ENCODE data around the gene MYO5B.

DNA sequence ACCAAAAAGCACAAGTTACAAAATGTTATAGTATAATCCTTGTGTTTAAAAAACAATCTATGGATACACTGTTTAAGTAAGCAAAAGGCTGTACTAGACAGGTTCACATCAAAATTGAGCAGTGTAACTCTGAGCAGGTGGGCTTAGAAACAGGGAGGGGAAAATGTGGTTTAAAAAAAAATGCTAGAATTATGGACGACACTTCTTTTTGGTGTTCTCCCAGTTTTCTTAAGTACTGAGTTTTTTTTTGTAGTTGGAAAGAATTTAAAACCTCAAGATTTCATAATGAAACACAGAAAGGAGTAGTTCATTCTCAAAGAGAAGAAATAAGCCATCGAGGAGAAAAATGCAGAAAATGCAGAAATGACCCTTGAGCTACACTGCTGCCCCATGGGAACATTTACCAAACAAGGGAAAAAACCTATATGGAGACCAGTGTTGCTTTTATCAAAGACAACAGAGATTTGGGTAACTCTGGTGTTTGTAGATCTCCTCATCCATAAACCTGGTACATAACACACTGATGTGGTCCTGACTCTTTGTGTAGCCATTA lies 100.7 kb downstream of the MYO5B start:
- TF ChIP-seq, protein P1, sequence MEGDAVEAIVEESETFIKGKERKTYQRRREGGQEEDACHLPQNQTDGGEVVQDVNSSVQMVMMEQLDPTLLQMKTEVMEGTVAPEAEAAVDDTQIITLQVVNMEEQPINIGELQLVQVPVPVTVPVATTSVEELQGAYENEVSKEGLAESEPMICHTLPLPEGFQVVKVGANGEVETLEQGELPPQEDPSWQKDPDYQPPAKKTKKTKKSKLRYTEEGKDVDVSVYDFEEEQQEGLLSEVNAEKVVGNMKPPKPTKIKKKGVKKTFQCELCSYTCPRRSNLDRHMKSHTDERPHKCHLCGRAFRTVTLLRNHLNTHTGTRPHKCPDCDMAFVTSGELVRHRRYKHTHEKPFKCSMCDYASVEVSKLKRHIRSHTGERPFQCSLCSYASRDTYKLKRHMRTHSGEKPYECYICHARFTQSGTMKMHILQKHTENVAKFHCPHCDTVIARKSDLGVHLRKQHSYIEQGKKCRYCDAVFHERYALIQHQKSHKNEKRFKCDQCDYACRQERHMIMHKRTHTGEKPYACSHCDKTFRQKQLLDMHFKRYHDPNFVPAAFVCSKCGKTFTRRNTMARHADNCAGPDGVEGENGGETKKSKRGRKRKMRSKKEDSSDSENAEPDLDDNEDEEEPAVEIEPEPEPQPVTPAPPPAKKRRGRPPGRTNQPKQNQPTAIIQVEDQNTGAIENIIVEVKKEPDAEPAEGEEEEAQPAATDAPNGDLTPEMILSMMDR (IDR thresholded peaks at IDR 0.05), result no peak
- TF ChIP-seq EZH2phosphoT487 (IDR thresholded peaks at IDR 0.05), result no peak
- TF ChIP-seq EZH2 (IDR thresholded peaks at IDR 0.05), result no peak
